HG03575 (cell line): ENCODE measurements around the gene ZNF569.
A peak's percentile ranks its signal among the peaks of the same experiment; 100 is the strongest.
"Not testable (repeated sequence)": the region's sequence is repeated elsewhere in the genome, so short reads cannot be mapped to it uniquely, and the experiment has no call there.

ENCODE experiments used
- ATAC-seq: cut with Tn5 transposase; IDR thresholded peaks from one replicate; pipeline ENCODE4 v1.9.1; 2021; ENCODE audit not compliant: unreplicated experiment, insufficient number of reproducible peaks, low FRiP score; ENCODE audit errors: extremely low read depth

The ZNF569 gene

DNA sequence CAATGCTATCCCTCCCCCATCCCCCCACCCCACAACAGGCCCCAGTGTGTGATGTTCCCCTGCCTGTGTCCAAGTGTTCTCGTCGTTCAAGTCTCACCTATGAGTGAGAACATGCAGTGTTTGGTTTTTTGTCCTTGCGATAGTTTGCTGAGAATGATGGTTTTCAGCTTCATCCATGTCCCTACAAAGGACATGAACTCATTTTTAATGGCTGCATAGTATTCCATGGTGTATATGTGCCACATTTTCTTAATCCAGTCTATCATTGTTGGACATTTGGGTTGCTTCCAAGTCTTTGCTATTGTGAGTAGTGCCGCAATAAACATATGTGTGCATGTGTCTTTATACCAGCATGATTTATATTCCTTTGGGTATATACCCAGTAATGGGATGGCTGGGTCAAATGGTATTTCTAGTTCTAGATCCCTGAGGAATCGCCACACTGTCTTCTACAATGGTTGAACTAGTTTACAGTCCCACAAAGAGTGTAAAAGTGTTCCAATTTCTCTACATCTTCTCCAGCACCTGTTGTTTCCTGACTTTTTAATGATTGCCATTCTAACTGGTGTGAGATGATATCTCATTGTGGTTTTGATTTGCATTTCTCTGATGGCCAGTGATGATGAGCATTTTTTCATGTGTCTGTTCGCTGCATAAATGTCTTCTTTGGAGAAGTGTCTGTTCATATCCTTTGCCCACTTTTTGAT lies 61.0 kb downstream of the ZNF569 start:
- not testable (repeated sequence) for ATAC-seq

DNA sequence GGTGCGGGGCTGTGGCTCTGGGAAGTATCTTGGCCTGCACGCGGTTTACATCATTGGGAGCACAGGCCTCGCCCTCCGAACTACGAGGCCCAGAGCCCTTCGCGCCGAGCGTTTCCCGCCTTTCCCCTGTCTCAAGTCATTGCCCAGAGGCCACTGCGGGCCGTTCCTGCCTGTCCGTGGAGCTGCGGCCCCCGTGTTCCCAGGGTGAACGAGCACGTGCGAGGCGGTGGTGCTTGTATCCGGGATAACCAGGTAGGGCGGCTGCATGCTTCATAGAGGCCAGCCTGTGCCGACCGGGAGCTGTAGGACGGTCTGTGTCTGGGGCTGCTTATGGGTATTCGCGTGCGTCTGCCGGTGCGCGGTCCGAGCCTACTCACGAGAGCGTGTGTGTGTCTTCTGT lies 63.8 kb downstream of the ZNF569 start:
- no peak for ATAC-seq

DNA sequence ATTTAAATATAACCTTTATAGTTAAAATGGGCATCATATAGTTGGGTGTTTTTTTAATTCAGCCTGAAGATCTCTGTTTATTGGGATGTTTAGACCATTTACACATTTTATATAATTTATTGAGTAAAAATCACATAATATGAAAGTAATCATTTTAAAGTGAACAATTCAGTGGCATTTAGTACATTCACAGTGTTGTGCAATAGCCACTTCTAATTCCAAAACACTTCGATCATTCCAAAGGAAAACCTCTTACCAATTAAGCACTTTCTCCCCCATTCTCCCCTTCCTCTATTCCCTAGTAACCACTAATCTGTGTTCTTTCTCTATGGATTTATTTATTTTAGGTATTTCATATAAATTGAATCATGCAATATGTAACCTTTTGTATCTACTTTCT lies 66.2 kb downstream of the ZNF569 start:
- ATAC-seq: no peak

DNA sequence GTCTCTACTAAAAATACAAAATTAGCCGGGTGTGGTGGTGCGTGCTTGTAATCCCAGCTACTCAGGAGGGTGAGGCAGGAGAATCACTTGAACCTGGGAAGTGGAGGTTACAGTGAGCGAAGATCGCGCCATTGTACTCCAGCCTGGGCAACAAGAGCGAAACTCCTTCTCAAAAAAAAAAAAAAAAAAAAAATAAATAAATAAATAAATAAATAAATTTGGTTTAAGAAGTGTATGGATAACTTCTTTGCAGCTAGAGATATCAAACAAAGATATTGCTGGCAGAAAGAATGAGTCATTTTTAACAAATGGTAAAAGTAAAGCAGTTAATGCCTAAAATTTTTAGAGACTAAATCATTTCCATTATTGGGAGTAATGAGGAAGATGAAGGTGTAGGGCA lies 75.8 kb downstream of the ZNF569 start:
- not testable (repeated sequence) for ATAC-seq

DNA sequence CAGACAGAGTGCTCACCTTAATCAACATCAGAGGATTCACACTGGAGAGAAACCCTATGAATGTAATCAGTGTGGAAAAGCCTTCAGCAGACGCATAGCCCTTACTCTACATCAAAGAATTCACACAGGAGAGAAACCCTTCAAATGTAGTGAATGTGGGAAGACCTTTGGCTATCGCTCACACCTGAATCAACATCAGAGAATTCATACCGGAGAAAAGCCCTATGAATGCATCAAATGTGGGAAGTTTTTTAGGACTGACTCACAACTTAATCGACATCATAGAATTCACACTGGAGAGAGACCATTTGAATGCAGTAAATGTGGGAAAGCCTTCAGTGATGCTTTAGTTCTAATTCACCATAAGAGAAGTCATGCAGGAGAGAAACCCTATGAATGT lies 78.0 kb downstream of the ZNF569 start:
- no peak for ATAC-seq

DNA sequence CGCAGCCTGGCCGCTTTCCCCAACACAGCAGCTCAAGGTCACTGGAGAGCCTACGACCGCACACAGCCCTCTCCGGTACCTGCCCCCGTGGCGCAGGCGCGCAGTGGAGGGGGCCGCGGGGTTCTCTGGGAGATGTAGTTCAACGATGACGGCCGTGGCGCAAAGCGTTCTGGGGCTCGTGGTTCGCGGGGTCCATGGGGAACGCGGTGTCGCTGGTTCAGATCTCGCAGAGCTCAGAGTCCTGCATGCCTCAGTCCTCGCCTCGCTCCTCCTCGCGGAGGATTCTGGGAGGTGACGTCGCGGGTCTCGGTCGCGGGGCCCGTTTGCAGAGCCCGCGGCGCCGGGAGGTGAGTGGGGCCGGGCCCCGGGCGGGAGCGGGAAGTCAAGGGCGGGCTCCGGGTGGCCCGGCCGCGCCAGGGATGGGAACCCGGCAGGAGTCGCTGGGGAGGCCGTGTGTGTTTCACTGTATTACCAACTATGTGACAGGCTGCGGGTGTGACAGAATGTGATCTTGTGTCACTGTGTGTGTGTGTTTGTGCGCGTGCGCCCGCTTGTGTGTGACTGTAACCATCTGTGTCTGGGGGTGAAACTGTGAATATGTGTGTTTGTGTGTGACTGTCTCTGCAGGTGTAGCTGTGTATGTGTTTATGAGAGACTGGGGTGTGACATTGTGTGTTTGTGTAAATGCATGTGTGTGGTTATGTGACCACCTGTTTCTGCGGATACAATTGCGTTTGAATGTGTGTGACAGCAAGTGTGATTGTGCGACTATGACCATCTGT lies 96.2 kb downstream of the ZNF569 start, which contains the start of gene ZNF527:
ZNF527 (plus strand) TSS at position 220 of the 782 bp plus-strand sequence. CDS start 3,100 bp downstream, outside the sequence.
- ATAC-seq: peak; percentile 61

DNA sequence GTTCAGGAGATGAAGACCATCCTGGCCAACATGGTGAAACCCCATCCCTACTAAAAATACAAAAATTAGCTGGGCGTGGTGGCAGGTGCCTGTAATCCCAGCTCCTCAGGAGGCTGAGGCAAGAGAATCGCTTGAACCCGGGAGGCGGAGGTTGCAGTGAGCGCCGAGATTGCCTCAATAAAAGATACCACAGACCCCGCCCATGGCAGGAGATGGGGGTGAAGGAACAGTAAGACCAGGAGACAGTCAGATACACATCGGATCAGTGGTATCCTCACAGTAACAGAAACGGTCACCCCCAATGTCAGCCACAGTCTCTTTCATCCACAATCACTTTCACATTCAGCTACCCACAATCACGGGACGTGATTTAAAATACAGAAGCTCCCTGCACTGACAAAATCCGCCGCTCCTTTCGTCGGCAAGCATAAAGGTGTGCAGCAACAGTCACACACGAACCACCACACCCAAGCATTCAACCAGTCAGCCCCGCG lies 96.8 kb downstream of the ZNF569 start:
- ATAC-seq: not testable (repeated sequence)

DNA sequence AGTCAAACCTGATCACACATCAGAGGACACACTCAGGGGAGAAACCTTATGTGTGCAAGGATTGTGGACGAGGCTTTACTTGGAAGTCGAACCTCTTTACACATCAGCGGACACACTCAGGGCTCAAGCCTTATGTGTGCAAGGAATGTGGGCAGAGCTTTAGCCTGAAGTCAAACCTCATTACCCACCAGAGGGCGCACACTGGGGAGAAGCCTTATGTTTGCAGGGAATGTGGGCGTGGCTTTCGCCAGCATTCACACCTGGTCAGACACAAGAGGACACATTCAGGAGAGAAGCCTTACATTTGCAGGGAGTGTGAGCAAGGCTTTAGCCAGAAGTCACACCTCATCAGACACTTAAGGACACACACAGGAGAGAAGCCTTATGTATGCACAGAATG lies 104.5 kb downstream of the ZNF569 start:
- ATAC-seq: no peak

DNA sequence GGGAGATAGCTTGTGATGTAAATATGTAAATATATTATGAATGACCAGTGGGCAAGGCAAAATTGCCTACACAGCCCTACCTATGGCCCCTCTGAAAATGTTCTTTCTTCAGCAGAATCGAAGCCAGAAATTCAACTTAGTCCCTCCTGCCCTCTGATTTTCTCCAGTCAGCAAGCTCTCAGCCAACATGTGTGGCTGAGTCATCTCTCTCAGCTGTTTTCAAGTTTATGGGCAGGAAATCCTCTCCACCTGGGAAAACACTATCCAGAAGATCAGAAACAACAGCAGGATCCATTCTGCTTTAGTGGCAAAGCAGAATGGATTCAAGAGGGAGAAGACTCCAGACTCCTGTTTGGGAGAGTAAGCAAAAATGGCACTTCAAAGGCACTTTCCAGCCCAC lies 105.2 kb downstream of the ZNF569 start:
- no peak for ATAC-seq
